ENCODE results near the gene CBFA2T3. TPM values are rescaled to one million over a fixed set of nuclear protein-coding genes. Genes with fewer than 3 reads are reported as not detected.

The CBFA2T3 gene
- total RNA-seq, 4 donors from 2014 or later = 3.5 to 35.5 (median 6.8) TPM

DNA sequence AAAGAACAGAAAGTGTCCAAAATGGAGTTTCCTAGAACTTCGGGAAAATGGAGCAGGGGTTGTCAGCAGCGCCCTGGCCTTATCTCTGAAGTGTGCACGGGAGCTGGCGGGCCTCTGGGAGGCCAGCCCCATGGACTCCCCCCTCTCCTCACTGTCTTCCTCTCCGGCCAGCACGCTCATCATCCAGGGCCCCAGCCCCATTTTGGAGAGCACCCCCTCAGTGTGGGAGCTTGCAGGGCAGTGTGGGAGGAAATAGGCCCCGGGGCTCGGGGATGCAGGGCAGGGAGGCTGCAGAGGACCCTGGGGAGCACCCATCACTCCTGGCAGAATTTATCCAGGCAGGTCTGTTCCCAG lies 105.7 kb downstream of the CBFA2T3 start:
- Histone ChIP-seq H3K27ac (no peak overlapping the region), H3K4me1 (peaks cover 0 to 5% (median 2%) of the 10 kb centered on the region in 4 donors), H3K36me3 (no peaks in the 10 kb centered on the region), H3K4me3 (no peak overlapping the region), H3K27me3 (no peaks in the 10 kb centered on the region), H3K9me3 (no peaks in the 10 kb centered on the region)
- no peak for TF ChIP-seq POLR2A (IDR thresholded peaks at IDR 0.05)
- TF ChIP-seq, protein P1, sequence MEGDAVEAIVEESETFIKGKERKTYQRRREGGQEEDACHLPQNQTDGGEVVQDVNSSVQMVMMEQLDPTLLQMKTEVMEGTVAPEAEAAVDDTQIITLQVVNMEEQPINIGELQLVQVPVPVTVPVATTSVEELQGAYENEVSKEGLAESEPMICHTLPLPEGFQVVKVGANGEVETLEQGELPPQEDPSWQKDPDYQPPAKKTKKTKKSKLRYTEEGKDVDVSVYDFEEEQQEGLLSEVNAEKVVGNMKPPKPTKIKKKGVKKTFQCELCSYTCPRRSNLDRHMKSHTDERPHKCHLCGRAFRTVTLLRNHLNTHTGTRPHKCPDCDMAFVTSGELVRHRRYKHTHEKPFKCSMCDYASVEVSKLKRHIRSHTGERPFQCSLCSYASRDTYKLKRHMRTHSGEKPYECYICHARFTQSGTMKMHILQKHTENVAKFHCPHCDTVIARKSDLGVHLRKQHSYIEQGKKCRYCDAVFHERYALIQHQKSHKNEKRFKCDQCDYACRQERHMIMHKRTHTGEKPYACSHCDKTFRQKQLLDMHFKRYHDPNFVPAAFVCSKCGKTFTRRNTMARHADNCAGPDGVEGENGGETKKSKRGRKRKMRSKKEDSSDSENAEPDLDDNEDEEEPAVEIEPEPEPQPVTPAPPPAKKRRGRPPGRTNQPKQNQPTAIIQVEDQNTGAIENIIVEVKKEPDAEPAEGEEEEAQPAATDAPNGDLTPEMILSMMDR (IDR thresholded peaks at IDR 0.05) = no peak
- no peak for DNase-seq

DNA sequence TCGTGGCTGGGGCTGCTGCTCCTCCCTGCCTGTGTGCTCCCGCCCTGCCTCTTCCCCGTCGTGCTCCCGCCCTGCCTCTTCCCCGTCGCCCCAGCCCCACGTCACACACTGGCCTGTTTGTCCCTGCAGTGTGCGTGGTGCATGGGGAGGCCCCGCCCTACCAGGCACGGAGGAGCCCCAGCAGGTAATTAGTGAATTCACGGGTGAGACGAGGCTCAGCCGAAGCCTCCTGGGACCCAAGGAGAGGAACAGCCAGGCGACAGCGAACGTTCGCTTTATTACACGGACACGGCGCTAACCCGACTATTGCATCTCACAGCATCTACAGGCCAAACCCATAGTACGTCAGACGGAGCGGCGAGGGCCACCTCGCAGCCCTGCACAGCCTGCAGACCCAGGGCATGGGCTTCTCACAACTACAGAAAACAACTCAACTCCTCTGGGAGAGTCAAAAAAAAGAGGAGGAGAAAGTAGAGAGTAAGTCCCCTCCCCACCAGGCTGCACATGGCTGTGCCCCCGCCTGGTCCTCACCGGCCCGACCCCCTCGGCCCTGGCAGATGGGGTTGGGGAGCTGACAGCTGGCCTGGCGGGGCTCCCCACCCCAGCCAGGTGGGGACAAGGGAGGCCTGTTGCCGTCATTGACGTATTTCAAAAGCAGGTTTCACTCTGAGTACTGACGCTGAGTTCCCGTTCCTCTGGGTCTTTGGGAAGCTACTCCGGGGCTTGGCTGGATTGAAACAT lies 106.2 kb downstream of the CBFA2T3 start:
- DNase-seq = peak in 2 of 3 donors; percentile 24 to 60
- Histone ChIP-seq H3K27me3 (no peaks in the 10 kb centered on the region), H3K4me3 (peak overlapping the region in 1 of 4 donors; percentile 12), H3K4me1 (peaks cover 0 to 5% (median 2%) of the 10 kb centered on the region in 4 donors), H3K27ac (no peak overlapping the region), H3K9me3 (no peaks in the 10 kb centered on the region), H3K36me3 (no peaks in the 10 kb centered on the region)
- TF ChIP-seq POLR2A (IDR thresholded peaks at IDR 0.05) = no peak
- TF ChIP-seq, protein P1 (IDR thresholded peaks at IDR 0.05) = no peak

DNA sequence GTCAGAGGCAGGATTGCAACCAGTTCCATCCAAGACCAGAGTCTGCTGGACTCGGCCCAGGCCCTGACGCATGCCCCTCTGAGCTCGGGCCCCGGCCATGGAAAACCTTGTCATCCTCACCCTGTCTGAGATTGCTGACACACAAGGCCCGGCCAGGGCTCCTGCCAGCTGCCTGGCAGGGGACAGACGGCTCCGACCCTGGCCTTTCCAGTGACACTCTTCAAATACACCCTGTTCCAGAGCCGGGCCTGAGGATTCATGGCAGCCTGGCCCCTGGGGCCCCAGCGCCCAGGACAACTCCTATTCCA lies 107.4 kb downstream of the CBFA2T3 start:
- peaks cover 0 to 5% (median 2%) of the 10 kb centered on the region in 4 donors for H3K4me1 ChIP-seq
- no peak for DNase-seq
- no peak for TF ChIP-seq POLR2A (IDR thresholded peaks at IDR 0.05)
- TF ChIP-seq, protein P1 (IDR thresholded peaks at IDR 0.05) = no peak
- no peaks in the 10 kb centered on the region for H3K36me3 ChIP-seq
- no peaks in the 10 kb centered on the region for H3K27me3 ChIP-seq
- no peak overlapping the region for H3K27ac ChIP-seq
- H3K9me3 ChIP-seq = no peaks in the 10 kb centered on the region
- H3K4me3 ChIP-seq = no peak overlapping the region

DNA sequence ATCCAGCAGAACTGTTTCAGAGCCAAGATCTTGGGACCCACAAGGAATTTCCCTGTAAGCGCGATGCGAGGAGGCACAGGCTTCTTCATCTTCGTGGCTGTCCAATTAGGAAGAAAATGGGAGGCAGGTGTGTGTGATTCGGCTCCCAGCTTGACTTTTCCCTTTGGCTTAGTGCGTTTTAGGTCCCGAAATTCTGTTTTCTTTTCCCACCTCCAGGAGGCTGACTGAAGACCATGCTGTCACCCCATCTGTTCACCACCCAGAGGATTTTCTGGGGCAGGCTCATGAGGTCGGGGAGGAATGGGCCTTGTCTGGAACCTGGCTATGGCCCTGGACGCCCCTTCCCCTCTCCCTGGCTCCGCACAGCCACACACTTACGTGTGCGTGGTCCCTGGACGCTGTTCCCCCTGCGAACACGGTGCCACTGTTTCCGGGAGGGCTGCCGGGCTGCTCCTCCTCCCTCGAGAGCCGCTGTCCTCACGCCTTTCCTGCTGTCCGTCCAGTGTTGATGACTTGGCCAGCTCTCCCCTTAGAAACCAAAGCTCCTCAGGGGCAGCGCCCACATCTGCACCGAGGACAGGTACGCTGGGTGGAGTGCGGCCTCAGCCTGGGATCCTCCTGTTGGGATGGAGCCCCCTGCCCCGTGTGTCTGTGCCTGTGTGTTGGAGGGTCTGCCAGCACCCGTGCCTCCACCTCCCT lies 107.9 kb downstream of the CBFA2T3 start:
- TF ChIP-seq, protein P1 (IDR thresholded peaks at IDR 0.05) = no peak
- no peak for TF ChIP-seq POLR2A (IDR thresholded peaks at IDR 0.05)
- H3K9me3 ChIP-seq = no peaks in the 10 kb centered on the region

DNA sequence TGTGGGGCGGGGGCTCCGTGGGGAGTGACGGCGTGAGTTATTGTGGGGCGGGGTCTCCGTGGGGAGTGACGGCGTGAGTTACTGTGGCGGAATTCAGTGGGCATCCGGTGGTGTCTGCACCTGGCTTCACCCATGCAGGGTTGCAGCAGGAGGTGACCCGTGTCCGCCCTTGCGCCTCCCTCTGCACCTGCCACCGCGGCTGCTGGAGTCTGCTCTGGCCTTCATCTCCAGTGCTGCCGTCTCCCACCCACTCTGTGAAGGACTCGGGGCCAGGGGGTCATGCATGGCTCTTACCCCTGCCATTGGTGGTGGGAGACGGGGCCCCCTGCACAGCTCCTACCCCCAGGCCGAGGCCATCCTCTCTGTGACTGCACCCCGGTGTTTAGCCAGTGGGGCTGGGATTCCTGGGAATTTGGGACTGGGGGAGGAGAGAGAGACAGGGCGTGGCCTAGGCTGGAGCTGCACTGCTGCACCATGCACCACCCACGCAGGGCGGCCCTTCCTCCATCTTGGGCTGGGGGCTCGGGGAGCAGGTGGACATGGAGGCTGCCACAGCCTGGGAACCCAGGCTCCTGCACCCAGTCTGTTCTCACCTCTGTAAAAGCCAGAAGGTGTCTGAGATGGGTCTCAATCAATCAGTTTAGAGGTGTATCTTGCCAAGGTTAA lies 109.3 kb downstream of the CBFA2T3 start:
- DNase-seq = peak in 1 of 3 donors; percentile 32

More for the DNA sequence above, 107.9 kb downstream of the CBFA2T3 start:
- Histone ChIP-seq H3K4me1 (peaks cover 0 to 5% (median 2%) of the 10 kb centered on the region in 4 donors), H3K4me3 (no peak overlapping the region), H3K36me3 (no peaks in the 10 kb centered on the region), H3K27me3 (no peaks in the 10 kb centered on the region), H3K27ac (no peak overlapping the region)
- no peak for DNase-seq

More for the DNA sequence above, 109.3 kb downstream of the CBFA2T3 start:
- no peak overlapping the region for H3K27ac ChIP-seq
- no peaks in the 10 kb centered on the region for H3K36me3 ChIP-seq
- peaks cover 0 to 5% (median 2%) of the 10 kb centered on the region in 4 donors for H3K4me1 ChIP-seq
- TF ChIP-seq, protein P1 (IDR thresholded peaks at IDR 0.05) = no peak
- no peak for TF ChIP-seq POLR2A (IDR thresholded peaks at IDR 0.05)
- H3K9me3 ChIP-seq = no peaks in the 10 kb centered on the region
- no peaks in the 10 kb centered on the region for H3K27me3 ChIP-seq
- no peak overlapping the region for H3K4me3 ChIP-seq
